ENCODE results near the gene GPX4.
A peak's percentile ranks its signal among the peaks of the same experiment; 100 is the strongest.

DNA sequence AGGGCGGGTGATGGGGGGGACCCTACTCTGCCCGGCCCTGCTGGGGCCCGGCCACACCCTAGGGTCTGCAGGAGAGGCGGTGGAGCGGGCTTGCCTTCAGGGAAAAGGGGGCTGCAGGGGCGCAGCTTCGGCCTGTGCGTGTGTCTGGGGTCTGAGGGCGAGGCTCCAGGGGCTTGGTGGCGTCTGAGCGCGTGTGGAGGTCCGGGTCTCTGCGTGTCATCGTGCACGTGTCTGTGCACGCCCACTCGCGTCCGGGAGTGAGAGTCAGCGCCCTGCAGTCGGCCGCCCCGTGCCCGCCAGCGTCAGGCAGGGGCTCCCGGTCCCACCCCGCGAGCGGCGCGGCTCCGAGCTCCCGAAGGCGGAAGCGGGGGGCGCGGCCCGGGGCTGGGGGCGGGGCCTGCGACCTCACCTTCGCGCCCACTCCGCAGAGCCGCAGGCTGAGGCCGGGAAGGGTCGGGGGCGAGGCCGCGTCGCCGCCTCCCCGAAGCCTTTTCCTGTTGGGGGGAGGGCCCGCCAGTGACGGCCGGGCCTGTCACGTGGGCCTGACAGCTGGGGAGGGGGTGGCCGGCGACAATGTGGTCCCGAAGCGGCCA is 37.0 kb upstream of the GPX4 start, which contains the start of gene ARHGAP45:
- TF ChIP-seq, protein P1, sequence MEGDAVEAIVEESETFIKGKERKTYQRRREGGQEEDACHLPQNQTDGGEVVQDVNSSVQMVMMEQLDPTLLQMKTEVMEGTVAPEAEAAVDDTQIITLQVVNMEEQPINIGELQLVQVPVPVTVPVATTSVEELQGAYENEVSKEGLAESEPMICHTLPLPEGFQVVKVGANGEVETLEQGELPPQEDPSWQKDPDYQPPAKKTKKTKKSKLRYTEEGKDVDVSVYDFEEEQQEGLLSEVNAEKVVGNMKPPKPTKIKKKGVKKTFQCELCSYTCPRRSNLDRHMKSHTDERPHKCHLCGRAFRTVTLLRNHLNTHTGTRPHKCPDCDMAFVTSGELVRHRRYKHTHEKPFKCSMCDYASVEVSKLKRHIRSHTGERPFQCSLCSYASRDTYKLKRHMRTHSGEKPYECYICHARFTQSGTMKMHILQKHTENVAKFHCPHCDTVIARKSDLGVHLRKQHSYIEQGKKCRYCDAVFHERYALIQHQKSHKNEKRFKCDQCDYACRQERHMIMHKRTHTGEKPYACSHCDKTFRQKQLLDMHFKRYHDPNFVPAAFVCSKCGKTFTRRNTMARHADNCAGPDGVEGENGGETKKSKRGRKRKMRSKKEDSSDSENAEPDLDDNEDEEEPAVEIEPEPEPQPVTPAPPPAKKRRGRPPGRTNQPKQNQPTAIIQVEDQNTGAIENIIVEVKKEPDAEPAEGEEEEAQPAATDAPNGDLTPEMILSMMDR (IDR thresholded peaks at IDR 0.05): no peak
- TF ChIP-seq POLR2AphosphoS5 (IDR thresholded peaks at IDR 0.05) (peak in 1 of 3 donors; percentile 14), POLR2A (IDR thresholded peaks at IDR 0.05) (no peak)

Measured in stomach (tissue), 4 donors.